ENCODE measurements around the gene GGA2.
A peak's percentile ranks its signal among the peaks of the same experiment; 100 is the strongest.

The GGA2 gene

GRCh38 chr16:23498863-23499262, 11.4 kb downstream of the GGA2 start:
- Histone ChIP-seq H3K27ac (no peak overlapping the region), H3K4me3 (no peak overlapping the region)
- DNase-seq (ENCODE audit: low spot score), result no peak
- no peak for TF ChIP-seq CTCF (IDR thresholded peaks at IDR 0.05)

- H3K27ac ChIP-seq, result peak overlapping the region; percentile 5 to 77
- DNase-seq (ENCODE audit: low spot score), result no peak
- H3K4me3 ChIP-seq, result no peak overlapping the region
- TF ChIP-seq CTCF (IDR thresholded peaks at IDR 0.05), result no peak
These were observed 12.8 kb downstream of the GGA2 start for GRCh38 chr16:23497543-23497868.

GRCh38 chr16:23496821-23497542, 13.3 kb downstream of the GGA2 start:
- Histone ChIP-seq H3K27ac (peak overlapping the region; percentile 5 to 77), H3K4me3 (no peak overlapping the region)
- DNase-seq (ENCODE audit: low spot score), result no peak
- TF ChIP-seq CTCF (IDR thresholded peaks at IDR 0.05), result no peak

- no peak for TF ChIP-seq CTCF (IDR thresholded peaks at IDR 0.05)
- no peak for DNase-seq (ENCODE audit: low spot score)
- no peak overlapping the region for H3K27ac ChIP-seq
- H3K4me3 ChIP-seq, result no peak overlapping the region
These were observed 14.6 kb downstream of the GGA2 start for GRCh38 chr16:23495671-23496070.

GRCh38 chr16:23494188-23494587, 16.1 kb downstream of the GGA2 start:
- no peak for DNase-seq (ENCODE audit: low spot score)
- TF ChIP-seq CTCF (IDR thresholded peaks at IDR 0.05), result no peak
- Histone ChIP-seq H3K27ac (no peak overlapping the region), H3K4me3 (no peak overlapping the region)

GRCh38 chr16:23491490-23492391, 18.6 kb downstream of the GGA2 start:
- H3K4me3 ChIP-seq, result no peak overlapping the region
- DNase-seq (ENCODE audit: low spot score), result no peak
- H3K27ac ChIP-seq, result no peak overlapping the region
- no peak for TF ChIP-seq CTCF (IDR thresholded peaks at IDR 0.05)

GRCh38 chr16:23486480-23486879, 23.8 kb downstream of the GGA2 start:
- no peak for TF ChIP-seq CTCF (IDR thresholded peaks at IDR 0.05)
- Histone ChIP-seq H3K27ac (no peak overlapping the region), H3K4me3 (no peak overlapping the region)
- DNase-seq (ENCODE audit: low spot score), result no peak
